Stimulated activated CD8-positive, alpha-beta memory T cell treated with anti-CD3 and anti-CD28 coated beads, Interleukin-12 subunit alpha, Interleukin-12 subunit beta, amount 100 ng/mL, for 1 hour (primary cell): ENCODE results near the gene SEZ6L.

ENCODE experiments used
- DNase-seq: peaks from one replicate; pipeline ENCODE4 v3.0.0-alpha.2; 2020; ENCODE audit warnings: low read depth

Gene SEZ6L

GRCh38 chr22:26245001-26245400 is 75.7 kb downstream of the SEZ6L start:
- no peak for DNase-seq

- DNase-seq, result no peak
Observed at GRCh38 chr22:26246552-26246951, 77.3 kb downstream of the SEZ6L start.

GRCh38 chr22:26251869-26252268 is 82.6 kb downstream of the SEZ6L start:
- DNase-seq, result no peak

GRCh38 chr22:26259510-26259909 is 90.2 kb downstream of the SEZ6L start:
- DNase-seq, result no peak

GRCh38 chr22:26264162-26264561 is 94.9 kb downstream of the SEZ6L start:
- DNase-seq, result no peak

- no peak for DNase-seq
Observed at GRCh38 chr22:26265281-26265680, 96.0 kb downstream of the SEZ6L start.

GRCh38 chr22:26265909-26266308 is 96.6 kb downstream of the SEZ6L start:
- DNase-seq, result no peak

- no peak for DNase-seq
Observed at GRCh38 chr22:26267856-26268255, 98.6 kb downstream of the SEZ6L start.

- no peak for DNase-seq
Observed at GRCh38 chr22:26269572-26269971, 100.3 kb downstream of the SEZ6L start.

GRCh38 chr22:26271427-26271826 is 102.2 kb downstream of the SEZ6L start:
- DNase-seq, result no peak

GRCh38 chr22:26273011-26273675 is 103.9 kb downstream of the SEZ6L start:
- DNase-seq, result no peak

- no peak for DNase-seq
Observed at GRCh38 chr22:26276529-26277160, 107.4 kb downstream of the SEZ6L start.

- no peak for DNase-seq
Observed at GRCh38 chr22:26281941-26282340, 112.7 kb downstream of the SEZ6L start.

GRCh38 chr22:26283330-26283729 is 114.1 kb downstream of the SEZ6L start:
- no peak for DNase-seq

- DNase-seq, result no peak
Observed at GRCh38 chr22:26285632-26286031, 116.4 kb downstream of the SEZ6L start.

GRCh38 chr22:26286091-26286820 is 117.0 kb downstream of the SEZ6L start:
- no peak for DNase-seq

- no peak for DNase-seq
Observed at GRCh38 chr22:26287382-26288225, 118.3 kb downstream of the SEZ6L start.

- DNase-seq, result no peak
Observed at GRCh38 chr22:26289611-26290101, 120.4 kb downstream of the SEZ6L start.

GRCh38 chr22:26291940-26292666 is 122.8 kb downstream of the SEZ6L start:
- DNase-seq, result no peak

- no peak for DNase-seq
Observed at GRCh38 chr22:26292667-26292995, 123.4 kb downstream of the SEZ6L start.

GRCh38 chr22:26295563-26296126 is 126.4 kb downstream of the SEZ6L start:
- DNase-seq, result no peak
